Measurements from ENCODE around the gene MGA. TPM values are rescaled to one million over a fixed set of nuclear protein-coding genes. Genes with fewer than 3 reads are reported as not detected.

MGA gene
- total RNA-seq, 1 donor from 2014 or later, result 58.3 TPM

DNA sequence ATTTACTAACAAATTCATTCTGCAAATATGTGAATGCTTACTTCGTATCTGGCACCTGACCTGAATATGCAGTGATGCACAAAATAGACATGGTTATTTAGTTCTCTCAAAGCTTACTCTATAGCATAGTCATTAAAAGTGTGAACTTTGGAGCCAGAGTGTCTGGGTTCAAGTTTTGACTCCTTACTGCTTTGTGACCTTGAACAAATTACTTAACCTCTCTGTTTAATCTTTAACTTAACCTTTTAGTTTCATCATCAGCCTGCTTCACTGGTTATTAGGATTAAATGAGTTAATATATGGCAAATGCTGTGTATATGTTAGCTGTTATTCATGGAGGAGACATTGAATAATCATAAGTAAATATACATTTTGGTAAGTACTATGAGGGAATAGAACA is 12.1 kb upstream of the MGA start:
- ChIA-PET CTCF (no interaction called here), POLR2A (no interaction called here)
- intact Hi-C loops (cut with micrococcal nuclease), result no loop called here
- Mint-ChIP-seq H3K27ac (no peak overlapping the region), H3K4me3 (no peak overlapping the region), H3K36me3 (ENCODE audit: low read depth) (no peaks in the 10 kb centered on the region), H3K4me1 (no peaks in the 10 kb centered on the region), H3K27me3 (no peaks in the 10 kb centered on the region), H3K9me3 (peaks cover 3% of the 10 kb centered on the region)
- no peak for TF ChIP-seq CTCF (IDR thresholded peaks at IDR 0.05)
- ATAC-seq (ENCODE audit: low read depth), result no peak
- DNase-seq, result no peak

DNA sequence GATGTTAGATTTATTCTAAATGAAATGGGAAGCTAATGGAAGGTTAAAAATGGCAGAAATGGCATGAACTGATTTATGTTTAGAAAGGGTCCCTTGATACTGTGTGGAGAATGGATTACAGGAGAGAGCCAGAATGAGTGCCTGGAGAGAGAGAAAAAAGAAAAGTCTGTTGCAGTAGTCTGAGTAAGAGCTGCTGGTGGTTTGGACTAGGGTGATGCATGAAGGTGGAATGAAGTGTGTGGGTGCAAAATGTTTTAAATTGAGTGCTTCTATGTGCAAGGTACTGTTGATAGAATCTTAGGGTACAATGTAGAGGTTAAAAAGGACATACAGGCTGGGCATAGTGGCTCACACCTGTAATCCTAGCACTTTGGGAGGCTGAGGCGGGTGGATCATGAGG is 11.4 kb upstream of the MGA start:
- DNase-seq, result no peak
- ChIA-PET POLR2A (no interaction called here), CTCF (no interaction called here)
- intact Hi-C loops (cut with micrococcal nuclease), result no loop called here
- Mint-ChIP-seq H3K36me3 (ENCODE audit: low read depth) (no peaks in the 10 kb centered on the region), H3K9me3 (peaks cover 3% of the 10 kb centered on the region), H3K27me3 (no peaks in the 10 kb centered on the region), H3K4me3 (no peak overlapping the region), H3K4me1 (no peaks in the 10 kb centered on the region), H3K27ac (no peak overlapping the region)
- ATAC-seq (ENCODE audit: low read depth), result no peak
- no peak for TF ChIP-seq CTCF (IDR thresholded peaks at IDR 0.05)

DNA sequence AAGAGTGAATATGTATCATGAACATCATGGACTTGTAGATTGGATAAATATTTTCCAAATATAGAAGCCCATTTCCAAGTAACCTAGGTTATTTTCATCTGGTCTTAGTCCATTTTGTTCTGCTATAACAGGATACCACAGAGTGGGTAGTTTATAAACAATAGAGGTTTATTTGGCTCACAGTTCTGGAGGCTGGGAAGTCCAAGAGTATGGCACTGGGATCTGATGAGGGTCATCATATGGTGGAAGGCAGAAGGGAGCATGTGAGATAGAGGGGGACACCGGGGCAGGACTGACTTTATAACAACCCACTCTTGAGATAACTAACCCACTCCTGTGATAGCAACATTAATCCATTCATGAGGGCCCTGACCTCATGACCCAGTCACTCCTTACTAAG is 9.4 kb upstream of the MGA start:
- intact Hi-C loops (cut with micrococcal nuclease), result no loop called here
- no peak for TF ChIP-seq CTCF (IDR thresholded peaks at IDR 0.05)
- Mint-ChIP-seq H3K36me3 (ENCODE audit: low read depth) (no peaks in the 10 kb centered on the region), H3K4me1 (no peaks in the 10 kb centered on the region), H3K27ac (no peak overlapping the region), H3K27me3 (no peaks in the 10 kb centered on the region), H3K4me3 (no peak overlapping the region), H3K9me3 (peaks cover 3% of the 10 kb centered on the region)
- no peak for ATAC-seq (ENCODE audit: low read depth)
- ChIA-PET POLR2A (no interaction called here), CTCF (no interaction called here)
- DNase-seq, result no peak

DNA sequence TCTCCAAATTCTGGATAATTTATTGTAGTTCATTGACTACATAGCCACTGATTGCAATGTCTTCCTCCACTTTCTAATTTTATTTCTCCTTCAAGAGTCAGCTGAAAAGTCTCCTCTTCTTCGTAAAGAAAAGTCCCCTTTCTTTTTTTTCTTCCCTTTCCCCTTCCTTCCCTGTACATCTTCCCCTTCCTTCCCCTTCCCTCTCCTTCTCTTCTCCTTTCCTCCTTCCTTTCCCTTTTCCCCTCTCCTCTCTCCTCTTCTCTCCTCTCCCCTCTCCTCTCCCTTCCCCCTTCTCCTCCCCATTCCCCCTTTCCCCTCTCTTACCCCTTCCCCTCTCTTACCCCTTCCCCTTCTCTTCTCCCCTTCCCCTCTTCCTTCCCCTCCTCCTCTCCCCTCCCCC is 8.8 kb upstream of the MGA start:
- H3K36me3 Mint-ChIP-seq (ENCODE audit: low read depth), result no peaks in the 10 kb centered on the region
- POLR2A ChIA-PET, result no interaction called here
- H3K4me3 Mint-ChIP-seq, result no peak overlapping the region
- H3K9me3 Mint-ChIP-seq, result peaks cover 3% of the 10 kb centered on the region
- no peak for ATAC-seq (ENCODE audit: low read depth)
- TF ChIP-seq CTCF (IDR thresholded peaks at IDR 0.05), result no peak
- intact Hi-C loops (cut with micrococcal nuclease), result no loop called here
- no peaks in the 10 kb centered on the region for H3K4me1 Mint-ChIP-seq
- peaks cover 2% of the 10 kb centered on the region for H3K27me3 Mint-ChIP-seq
- CTCF ChIA-PET, result no interaction called here
- DNase-seq, result no peak
- H3K27ac Mint-ChIP-seq, result no peak overlapping the region

DNA sequence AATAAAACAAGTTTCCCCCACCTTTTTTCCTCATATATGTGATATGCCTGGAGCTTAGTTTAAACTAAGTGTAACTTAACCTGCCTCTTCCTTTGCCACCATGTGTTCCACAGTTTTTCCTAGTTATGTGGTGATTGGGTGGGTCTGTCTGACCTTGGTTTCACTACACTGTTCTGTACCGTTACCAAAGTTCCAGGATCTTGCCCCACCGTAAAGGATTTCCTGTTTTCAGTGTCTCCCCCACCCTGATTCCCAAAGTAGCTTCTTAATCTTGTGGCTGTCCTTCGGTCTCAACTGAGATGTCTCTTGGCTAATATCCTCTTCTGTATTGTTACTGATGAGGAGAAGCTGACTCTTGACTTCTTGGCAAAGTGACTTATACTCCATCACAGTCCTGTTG is 6.4 kb upstream of the MGA start:
- intact Hi-C loops (cut with micrococcal nuclease), result no loop called here
- Mint-ChIP-seq H3K4me3 (no peak overlapping the region), H3K27ac (no peak overlapping the region), H3K36me3 (ENCODE audit: low read depth) (no peaks in the 10 kb centered on the region), H3K27me3 (peaks cover 2% of the 10 kb centered on the region), H3K4me1 (no peaks in the 10 kb centered on the region), H3K9me3 (peaks cover 3% of the 10 kb centered on the region)
- no peak for ATAC-seq (ENCODE audit: low read depth)
- POLR2A ChIA-PET, result no interaction called here
- CTCF ChIA-PET, result no interaction called here
- DNase-seq, result no peak
- no peak for TF ChIP-seq CTCF (IDR thresholded peaks at IDR 0.05)
